Ovary (tissue), 9 donors: ENCODE measurements around the gene PSMC3IP. TPM values are rescaled to one million over a fixed set of nuclear protein-coding genes. Genes with fewer than 3 reads are reported as not detected.
A peak's percentile ranks its signal among the peaks of the same experiment; 100 is the strongest.

Source experiments
- DNase-seq, 5 donors: peaks; one replicate each; pipeline ENCODE4 v3.0.0-alpha.2; 2019 to 2020
- H3K27ac ChIP-seq, 2 donors: fragments of 200-600 bp; one replicate each; pipeline versions ENCODE4 v1.5.1 to v1.8.0; 2019 to 2022
- H3K27me3 ChIP-seq: fragments of 200-600 bp; one replicate; pipeline ENCODE4 v1.8.0; 2022
- H3K36me3 ChIP-seq: fragments of 200-600 bp; sonication (generic); one replicate; pipeline ENCODE4 v1.5.1; 2019
- H3K4me1 ChIP-seq: one replicate; pipeline ENCODE4 v1.8.1; 2013; ENCODE audit warnings: mild to moderate bottlenecking, moderate library complexity; ENCODE audit not compliant: insufficient read depth
- H3K4me3 ChIP-seq: fragments of 200-600 bp; sonication (generic); one replicate; pipeline ENCODE4 v1.5.1; 2017
- H3K9me3 ChIP-seq, 2 donors: fragments of 200-600 bp in 1 of 2; sonication (generic) in 1 of 2; one replicate each; pipeline versions ENCODE4 v1.5.1 to v1.8.1; 2013 to 2019; ENCODE audit warnings: mild to moderate bottlenecking in 1 of 2, moderate library complexity in 1 of 2
- EP300 ChIP-seq: sonication (generic); formaldehyde crosslinking; IDR thresholded peaks from one replicate; pipeline ENCODE4 v1.6.1; 2017; ENCODE audit warnings: antibody characterized with exemption
- POLR2A ChIP-seq: fragments of 450-650 bp; IDR thresholded peaks from one replicate; pipeline ENCODE4 v1.6.1; 2017; ENCODE audit warnings: antibody characterized with exemption, mild to moderate bottlenecking, moderate library complexity
- WGBS, 3 donors: extraction: QIAGEN DNeasy Blood & Tissue Kit in 1 of 3; methylation state at CpG; one replicate each; pipeline versions ENCODE4 v1.1.5 to v1.1.7; 2013 to 2017; 5-methylcytosine and 5-hydroxymethylcytosine counted together
- intact Hi-C, 4 donors: fragments of 100-400 bp; cut with DNase I; formaldehyde crosslinking; loops; one replicate each; pipeline versions ENCODE4 v1.11.0 to v1.15.1; 2022 to 2023
- polyA plus RNA-seq, 2 donors: library from polyadenylated mRNA; stranded (reverse); fragments of 200-250 nt in 1 of 2; fragments of 350-450 nt in 1 of 2; fragmentation: Illumina TruSeq in 1 of 2; extraction: RNeasy Lipid Tissue Mini Kit (QIAGEN cat#74804) in 1 of 2; gene quantifications; one replicate each; pipeline ENCODE4 v1.2.3, GENCODE V29; 2013 to 2014
- total RNA-seq, 7 donors: library from RNA; depleted of rRNA in 2 of 7; stranded (reverse); fragments of >200 nt in 2 of 7; fragmentation: NEBNext Ultra II Directional in 3 of 7; extraction: Animal tissue kit (Norgen Biotek cat#: 25700) in 3 of 7; gene quantifications; one replicate each; pipeline versions ENCODE4 v1.1.0 to v1.2.4, GENCODE V29; 2016 to 2023
- TF ChIP-seq, protein P1 (sequence below), 3 donors: fragments of 450-650 bp in 2 of 3; fragments of 200-600 bp in 1 of 3; IDR thresholded peaks; one replicate each; pipeline versions ENCODE4 v1.5.1 to v1.8.0; 2016 to 2022; ENCODE audit warnings: antibody characterized with exemption in 3 of 3, mild to moderate bottlenecking in 1 of 3
- donor health status: DM: no; HTN: no; CAD: no; lungs with moderate emphysema.
- donor health status: DM: no; HTN: no; CAD: no.
- donor health status: Bipolar disorder and iron deficiency.
- donor health status: DM: yes; HTN: yes; CAD: no.
- donor health status: DM: no; HTN: no; CAD: no.
- donor health status: DM: yes; HTN: yes; CAD: no.

The PSMC3IP gene
- total and polyA plus RNA-seq, 9 donors, result 1.4 to 7.5 (median 4.4) TPM

DNA sequence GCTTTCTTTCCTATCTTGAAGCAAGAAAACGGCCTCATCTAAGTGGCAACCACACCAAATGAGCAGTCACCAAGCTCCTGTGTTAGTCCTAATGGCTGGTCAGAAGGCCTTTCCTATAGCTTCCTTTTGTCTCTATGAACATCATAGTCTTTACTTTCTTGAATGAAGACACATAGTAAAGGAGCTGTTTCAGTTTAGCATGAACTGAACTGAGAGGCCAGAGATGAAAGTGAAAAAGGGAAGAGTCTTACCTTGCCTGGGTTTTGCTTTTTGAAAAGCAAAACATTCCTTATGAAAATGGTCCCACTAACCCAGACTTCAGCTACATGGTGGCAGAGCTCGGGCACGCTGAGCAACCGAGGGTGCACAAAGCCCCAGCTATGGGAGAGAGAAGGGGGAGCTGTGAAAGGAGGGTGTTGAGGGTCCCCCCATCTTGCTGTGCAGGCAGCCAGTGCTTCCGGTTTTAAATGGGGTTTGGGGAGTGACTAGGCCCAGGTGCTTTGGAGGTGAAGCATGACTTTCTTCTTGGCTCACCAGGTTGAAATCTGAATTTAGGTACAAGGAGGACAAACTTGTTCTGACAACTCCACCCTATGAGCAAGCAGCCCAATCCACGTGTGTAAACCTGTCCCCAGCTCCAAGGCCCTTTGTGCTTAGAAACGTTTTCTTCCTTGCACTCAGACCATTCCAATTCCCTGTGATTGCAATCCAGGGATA is 9.1 kb upstream of the PSMC3IP start:
- intact Hi-C loops, result loop anchor here in 2 of 4 donors (10.0 kb wide), 2 partner anchors 178 to 238 kb away; partner anchors contain the start of genes BECN1 (in 1 of the 2) and RAMP2 (in 1 of the 2)
- Histone ChIP-seq H3K9me3 (no peaks in the 10 kb centered on the region), H3K4me3 (no peak overlapping the region), H3K27me3 (no peaks in the 10 kb centered on the region), H3K4me1 (peaks cover 2% of the 10 kb centered on the region), H3K36me3 (no peaks in the 10 kb centered on the region), H3K27ac (no peak overlapping the region)
- DNase-seq, result peak in 1 of 5 donors; percentile 3
- TF ChIP-seq POLR2A (no peak), EP300 (no peak)
- TF ChIP-seq, protein P1, sequence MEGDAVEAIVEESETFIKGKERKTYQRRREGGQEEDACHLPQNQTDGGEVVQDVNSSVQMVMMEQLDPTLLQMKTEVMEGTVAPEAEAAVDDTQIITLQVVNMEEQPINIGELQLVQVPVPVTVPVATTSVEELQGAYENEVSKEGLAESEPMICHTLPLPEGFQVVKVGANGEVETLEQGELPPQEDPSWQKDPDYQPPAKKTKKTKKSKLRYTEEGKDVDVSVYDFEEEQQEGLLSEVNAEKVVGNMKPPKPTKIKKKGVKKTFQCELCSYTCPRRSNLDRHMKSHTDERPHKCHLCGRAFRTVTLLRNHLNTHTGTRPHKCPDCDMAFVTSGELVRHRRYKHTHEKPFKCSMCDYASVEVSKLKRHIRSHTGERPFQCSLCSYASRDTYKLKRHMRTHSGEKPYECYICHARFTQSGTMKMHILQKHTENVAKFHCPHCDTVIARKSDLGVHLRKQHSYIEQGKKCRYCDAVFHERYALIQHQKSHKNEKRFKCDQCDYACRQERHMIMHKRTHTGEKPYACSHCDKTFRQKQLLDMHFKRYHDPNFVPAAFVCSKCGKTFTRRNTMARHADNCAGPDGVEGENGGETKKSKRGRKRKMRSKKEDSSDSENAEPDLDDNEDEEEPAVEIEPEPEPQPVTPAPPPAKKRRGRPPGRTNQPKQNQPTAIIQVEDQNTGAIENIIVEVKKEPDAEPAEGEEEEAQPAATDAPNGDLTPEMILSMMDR (IDR thresholded peaks at IDR 0.05), result no peak
- WGBS, 3 donors, result 60 to 66% (median 61%) methylated on average over 7 of the region's 7 CpGs

DNA sequence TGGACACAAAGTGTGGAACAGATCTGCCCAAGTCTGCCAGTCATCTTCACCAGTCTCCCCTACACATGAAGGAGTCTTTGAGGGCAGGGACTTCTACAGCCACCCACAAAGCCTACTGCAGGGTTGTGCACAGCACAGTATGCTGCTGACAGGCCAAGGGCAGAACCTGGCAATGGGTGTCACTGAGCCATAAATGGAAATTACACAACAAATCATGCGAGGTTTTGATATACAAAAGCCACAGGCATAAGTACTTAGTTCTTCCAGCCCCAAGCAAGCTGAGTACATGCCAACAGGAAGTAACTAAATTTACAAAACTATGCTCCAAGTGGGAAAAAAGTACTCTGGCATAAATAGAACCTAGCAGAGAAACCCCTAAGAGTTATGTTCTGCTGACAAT is 7.8 kb upstream of the PSMC3IP start:
- DNase-seq, result no peak
- H3K4me1 ChIP-seq, result peaks cover 2% of the 10 kb centered on the region
- TF ChIP-seq, protein P1 (IDR thresholded peaks at IDR 0.05), result no peak
- TF ChIP-seq POLR2A (no peak), EP300 (no peak)
- intact Hi-C loops, result loop anchor here in 2 of 4 donors (10.0 kb wide), 2 partner anchors 179 to 239 kb away; partner anchors contain the start of genes BECN1 (in 1 of the 2) and RAMP2 (in 1 of the 2)
- no peaks in the 10 kb centered on the region for H3K36me3 ChIP-seq
- no peak overlapping the region for H3K27ac ChIP-seq
- H3K4me3 ChIP-seq, result no peak overlapping the region
- 22 to 29% (median 25%) methylated on average over 1 of the region's 1 CpG for WGBS, 3 donors
- H3K27me3 ChIP-seq, result no peaks in the 10 kb centered on the region
- H3K9me3 ChIP-seq, result no peaks in the 10 kb centered on the region

DNA sequence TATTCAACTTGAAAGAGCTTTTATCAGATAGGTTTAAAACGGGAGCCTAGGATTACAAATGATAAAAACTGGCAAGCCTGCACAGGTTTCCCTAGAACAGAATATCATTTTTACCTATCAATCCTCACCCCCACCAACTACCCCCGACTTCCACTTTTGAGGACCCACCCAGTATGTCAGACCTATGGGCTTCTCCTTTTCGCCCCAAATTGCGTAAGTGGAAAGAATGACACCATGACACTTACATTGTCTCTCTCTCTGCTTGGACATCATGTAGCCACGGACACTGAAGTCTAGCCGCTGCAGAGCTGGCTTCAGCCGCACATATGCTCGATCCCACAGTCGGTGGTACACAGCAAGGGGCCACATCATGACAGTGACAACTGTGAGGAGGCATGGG is 7.4 kb upstream of the PSMC3IP start:
- 76 to 87% (median 86%) methylated on average over 9 of the region's 9 CpGs for WGBS, 3 donors
- no peaks in the 10 kb centered on the region for H3K27me3 ChIP-seq
- no peak overlapping the region for H3K4me3 ChIP-seq
- peak in 1 of 5 donors; percentile 19 for DNase-seq
- H3K9me3 ChIP-seq, result no peaks in the 10 kb centered on the region
- H3K36me3 ChIP-seq, result no peaks in the 10 kb centered on the region
- TF ChIP-seq, protein P1 (IDR thresholded peaks at IDR 0.05), result no peak
- TF ChIP-seq EP300, result no peak
- peaks cover 2% of the 10 kb centered on the region for H3K4me1 ChIP-seq
- intact Hi-C loops, result loop anchor here in 2 of 4 donors (5.0 to 10.0 kb wide), 3 partner anchors 177 to 240 kb away; partner anchors contain the start of genes RAMP2 (in 2 of the 2) and BECN1 (in 1 of the 2)
- no peak overlapping the region for H3K27ac ChIP-seq

DNA sequence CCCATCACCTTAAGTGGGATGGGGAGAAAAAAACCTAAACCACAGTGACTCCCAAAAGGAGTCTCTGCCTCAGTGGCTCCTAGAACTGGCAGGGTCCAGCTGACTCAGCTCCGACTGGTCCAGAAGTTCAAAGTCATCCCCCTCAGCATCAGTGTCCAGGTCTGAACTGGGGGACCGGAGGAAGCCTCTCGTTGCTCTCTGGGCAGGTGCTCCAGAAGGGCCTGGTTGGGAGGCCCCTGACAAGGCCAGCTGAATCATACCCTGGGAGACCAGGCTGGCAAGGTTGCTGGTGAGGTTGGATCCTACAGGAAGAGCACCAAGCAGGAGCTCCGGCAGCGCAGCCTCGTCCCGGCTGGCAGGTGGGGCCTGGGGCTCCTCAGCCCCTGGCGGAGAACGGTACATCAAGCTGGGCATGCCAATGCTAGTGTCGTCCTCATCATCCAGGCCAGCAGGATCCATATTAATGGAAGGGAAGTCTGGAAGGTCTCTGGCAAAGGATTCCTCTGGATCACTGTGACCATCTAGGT is 4.3 kb upstream of the PSMC3IP start:
- H3K27me3 ChIP-seq, result no peaks in the 10 kb centered on the region
- H3K27ac ChIP-seq, result no peak overlapping the region
- peaks cover 4% of the 10 kb centered on the region for H3K4me1 ChIP-seq
- H3K9me3 ChIP-seq, result no peaks in the 10 kb centered on the region
- no peaks in the 10 kb centered on the region for H3K36me3 ChIP-seq
- no peak overlapping the region for H3K4me3 ChIP-seq
- intact Hi-C loops, result loop anchor here in 2 of 4 donors (5.0 to 10.0 kb wide), 3 partner anchors 180 to 243 kb away; partner anchors contain the start of genes RAMP2 (in 2 of the 2) and BECN1 (in 1 of the 2)
- peak in 1 of 5 donors; percentile 22 for DNase-seq
- 85% methylated on average over 10 of the region's 10 CpGs for WGBS, 3 donors
- no peak for TF ChIP-seq EP300
- no peak for TF ChIP-seq POLR2A
- TF ChIP-seq, protein P1 (IDR thresholded peaks at IDR 0.05), result no peak
